Mesenteric fat pad (tissue), 1 donor: Measurements from ENCODE around the gene TPK1. TPM values are rescaled to one million over a fixed set of nuclear protein-coding genes. Genes with fewer than 3 reads are reported as not detected.
"Not testable (repeated sequence)": the region's sequence is repeated elsewhere in the genome, so short reads cannot be mapped to it uniquely, and the experiment has no call there.

Experiments used
- DNase-seq: peaks from one replicate; pipeline ENCODE4 v3.0.0-alpha.2; 2020; ENCODE audit warnings: low spot score
- total RNA-seq: library from RNA; stranded (reverse); fragmentation: NEBNext Ultra II Directional; extraction: Animal tissue kit (Norgen Biotek cat#: 25700); gene quantifications from one replicate; pipeline ENCODE4 v1.2.1, GENCODE V29; 2021
- donor health status: DM: yes; HTN: yes; CAD: no.

TPK1 gene
- total RNA-seq, 1 donor from 2014 or later = 8.7 TPM

DNA sequence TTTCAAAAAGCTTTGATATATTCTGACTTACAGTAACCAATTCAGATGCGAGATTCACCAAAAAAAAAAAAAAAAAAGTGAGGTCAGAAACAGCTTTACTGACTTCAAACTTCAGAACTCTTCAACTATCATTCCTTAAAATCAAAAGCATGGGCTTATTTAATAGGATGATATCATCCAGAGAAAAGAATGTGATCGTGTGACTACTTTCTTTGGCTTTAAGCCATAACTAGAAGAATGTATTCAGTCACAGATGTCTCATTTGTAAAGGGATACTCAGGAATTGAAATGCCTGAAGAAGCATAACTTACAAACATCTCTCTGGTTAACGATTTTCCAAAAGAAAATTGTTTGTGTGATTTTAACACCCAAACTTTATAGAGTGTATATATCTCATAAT, 11.5 kb downstream of the TPK1 start:
- DNase-seq = no peak

DNA sequence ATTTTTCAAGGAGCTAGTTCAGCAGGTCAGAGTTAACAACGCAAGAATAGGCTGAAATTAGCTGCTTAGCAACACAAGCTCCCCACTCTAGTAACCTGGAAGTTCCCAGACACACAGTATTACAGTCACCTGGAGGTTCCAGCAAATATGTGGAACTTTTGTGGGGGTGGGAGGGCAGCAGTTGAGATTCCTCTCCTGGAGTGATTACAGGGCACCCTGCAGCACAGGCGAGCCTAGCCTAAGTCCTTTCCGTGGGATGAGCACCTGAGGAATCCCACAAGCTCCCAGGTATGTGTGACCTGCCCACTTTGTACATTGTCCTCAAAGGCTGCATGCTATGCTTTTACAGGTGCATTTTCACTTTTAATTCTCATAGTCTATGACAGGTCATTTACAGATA, 13.6 kb downstream of the TPK1 start:
- no peak for DNase-seq

DNA sequence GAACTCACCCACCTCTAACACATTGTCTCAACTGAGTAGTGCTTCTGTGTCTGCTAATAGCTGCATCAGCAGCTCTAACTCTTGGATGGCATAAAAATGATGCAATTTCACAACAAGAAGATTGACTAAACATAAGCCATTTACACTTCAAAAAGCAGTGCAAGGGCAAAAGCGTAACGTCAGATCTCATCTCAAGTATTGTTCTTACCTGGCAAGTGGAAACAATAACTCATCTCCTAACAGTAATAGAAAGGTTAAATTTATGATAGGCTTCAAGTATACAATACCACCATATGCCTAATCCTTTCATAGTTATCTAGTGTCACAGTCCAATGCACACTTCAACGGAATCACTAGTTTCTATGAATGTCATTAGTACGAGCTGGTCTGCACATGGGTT, 14.8 kb downstream of the TPK1 start:
- DNase-seq = no peak

DNA sequence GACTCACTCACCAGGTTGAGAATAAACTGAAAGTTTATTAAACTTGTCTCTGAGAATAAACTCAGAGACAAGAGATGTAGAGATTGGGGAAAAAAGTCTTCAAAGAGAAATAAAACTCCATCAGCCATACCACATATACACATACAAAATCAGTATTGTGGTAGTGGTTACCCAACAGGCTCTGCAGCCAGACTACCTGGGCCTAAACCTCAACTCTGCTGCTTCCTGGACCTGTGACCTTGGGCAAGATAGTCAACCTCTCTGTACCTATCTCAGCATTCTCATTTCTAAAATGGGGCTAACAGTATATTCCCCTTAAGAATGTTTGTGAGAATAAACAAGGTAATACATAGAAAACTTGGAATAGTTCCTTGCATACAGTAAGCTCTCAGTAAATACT, 15.3 kb downstream of the TPK1 start:
- DNase-seq = no peak

DNA sequence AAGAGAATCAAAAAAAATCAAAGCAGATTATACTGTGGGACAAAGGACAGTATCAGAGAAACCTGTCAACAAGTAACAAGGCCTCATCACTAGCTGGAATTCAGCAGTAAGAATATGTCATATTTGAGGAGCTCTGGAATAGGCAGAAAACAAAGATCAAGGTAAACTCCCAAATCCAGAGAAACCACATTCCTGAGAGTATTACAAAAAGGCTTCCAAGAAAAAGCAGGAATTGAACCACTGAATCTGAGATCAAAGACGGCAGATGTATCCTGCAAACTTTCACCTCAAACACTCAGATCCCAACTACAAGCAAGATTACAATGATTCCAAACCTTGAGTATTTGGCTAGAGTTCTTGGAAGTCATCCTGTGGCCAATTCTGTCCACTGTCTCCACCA, 16.3 kb downstream of the TPK1 start:
- DNase-seq = no peak

DNA sequence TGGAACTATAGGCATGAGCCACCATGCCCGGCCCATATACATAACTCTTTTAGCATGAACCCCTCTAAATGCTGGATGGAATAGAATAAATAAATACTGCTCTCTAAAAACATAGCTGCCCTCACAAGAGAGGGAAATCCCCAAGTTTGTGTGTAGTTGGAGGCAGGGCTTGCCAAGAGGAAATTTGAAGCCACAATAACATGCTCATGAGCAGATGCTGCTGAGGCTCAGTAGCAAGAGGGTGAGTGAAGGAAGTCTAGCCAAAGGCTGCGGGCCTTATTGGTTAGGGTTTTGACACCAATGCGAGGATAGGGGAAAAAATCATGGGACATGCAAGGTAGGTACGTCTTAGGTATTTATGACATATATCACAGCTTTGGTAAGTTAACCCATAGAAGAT, 17.3 kb downstream of the TPK1 start:
- DNase-seq = no peak

DNA sequence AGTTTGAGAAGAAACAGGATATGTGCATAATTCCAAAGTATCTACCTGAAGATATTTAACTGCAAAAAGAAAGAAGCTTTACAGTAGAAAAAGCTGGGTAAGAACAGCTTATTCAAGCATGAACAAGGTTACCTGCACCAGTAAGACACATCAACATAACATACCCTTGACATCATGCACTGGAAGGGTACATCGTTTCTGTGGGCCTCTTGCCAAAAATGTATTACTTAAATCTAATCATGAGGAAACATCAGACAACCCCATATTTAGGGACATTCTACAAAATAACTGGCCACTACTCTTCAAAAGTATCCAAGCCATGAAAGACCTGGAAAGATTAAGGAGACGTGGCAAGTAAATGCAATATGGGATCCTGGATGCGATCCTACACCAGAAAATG, 18.9 kb downstream of the TPK1 start:
- no peak for DNase-seq

DNA sequence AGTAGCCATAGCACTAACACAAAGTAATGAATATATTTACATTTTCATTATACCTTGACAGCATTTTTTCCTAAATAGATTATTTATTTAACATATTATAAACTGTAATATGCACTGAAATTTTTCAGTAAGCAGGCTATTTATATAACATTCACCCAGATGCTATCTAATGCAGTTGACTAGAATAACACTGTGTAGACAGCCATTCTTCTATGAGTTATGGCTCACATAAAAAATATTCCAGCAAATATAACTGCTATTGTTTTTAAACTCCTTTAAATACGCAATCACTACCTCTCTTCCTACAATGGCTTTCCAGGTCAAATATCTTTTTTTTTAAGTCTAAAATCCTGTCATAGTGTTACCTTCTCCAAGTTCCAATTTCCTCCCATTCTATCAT, 21.6 kb downstream of the TPK1 start:
- no peak for DNase-seq

DNA sequence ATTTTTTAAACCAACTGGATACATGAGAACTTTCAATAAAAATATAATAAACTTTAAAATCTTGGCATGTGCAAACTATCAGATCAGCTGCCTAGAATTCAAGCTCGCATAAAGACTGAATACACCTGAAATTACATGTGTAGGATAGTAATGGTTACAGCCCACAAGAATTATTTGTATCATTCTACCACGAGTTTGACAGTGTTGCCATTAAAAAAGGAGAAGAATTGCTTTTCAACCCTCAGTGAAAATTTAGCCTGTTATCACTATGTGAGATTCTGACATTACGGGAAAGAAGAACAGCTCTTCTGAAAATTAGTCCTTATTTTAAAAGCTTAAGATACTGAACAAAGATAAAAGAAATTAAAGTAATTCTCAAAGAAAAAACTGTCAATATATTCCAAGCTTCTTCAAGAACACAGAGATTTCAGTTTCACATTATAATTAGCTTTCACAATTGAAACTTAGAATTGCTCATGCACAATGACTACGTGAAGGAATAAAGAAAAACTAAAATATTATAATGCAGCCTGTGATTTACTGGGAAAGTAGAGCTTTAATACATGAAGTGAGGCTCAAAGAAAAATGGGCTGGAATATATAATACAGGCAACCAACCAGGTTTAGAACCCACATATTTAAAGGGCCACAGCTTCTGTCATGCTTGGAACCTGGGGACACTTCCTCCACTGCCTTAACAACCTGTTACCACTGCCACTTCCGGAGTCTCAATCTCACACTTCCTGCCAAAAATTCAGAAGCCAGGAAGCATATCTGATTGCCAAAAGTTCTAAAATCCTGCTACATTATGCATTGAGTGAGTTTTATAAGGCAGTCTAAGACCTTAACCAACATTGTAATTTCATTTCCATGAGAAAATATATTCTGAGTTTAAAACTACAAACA, 23.2 kb downstream of the TPK1 start:
- no peak for DNase-seq

DNA sequence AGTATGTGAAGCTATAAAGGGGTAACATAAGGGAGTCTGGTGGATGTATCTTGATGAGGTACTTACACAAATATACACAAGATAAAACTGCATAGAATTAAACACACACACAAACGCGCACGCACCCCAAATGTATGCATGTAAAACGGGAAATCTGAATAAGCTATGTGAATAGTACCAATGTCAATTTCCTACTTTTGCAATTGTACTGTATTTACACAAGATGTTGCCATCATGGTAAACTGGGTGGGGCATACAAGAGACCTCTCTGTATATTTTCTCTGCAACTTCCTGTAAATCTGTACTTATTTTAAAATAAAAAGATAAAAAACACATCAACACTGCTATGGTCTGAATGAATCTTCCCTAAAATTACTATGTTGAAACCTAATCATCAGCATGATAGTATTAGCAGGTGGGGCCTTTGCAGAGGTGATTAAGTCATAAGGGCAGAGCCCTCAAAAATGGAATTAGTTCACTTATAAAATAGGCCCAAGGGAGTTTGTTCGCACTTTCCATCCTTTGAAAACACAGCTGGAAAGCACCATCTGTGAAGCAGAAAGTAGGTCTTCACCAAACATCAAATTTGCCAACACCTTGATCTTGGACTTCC, 30.1 kb downstream of the TPK1 start:
- DNase-seq = no peak

DNA sequence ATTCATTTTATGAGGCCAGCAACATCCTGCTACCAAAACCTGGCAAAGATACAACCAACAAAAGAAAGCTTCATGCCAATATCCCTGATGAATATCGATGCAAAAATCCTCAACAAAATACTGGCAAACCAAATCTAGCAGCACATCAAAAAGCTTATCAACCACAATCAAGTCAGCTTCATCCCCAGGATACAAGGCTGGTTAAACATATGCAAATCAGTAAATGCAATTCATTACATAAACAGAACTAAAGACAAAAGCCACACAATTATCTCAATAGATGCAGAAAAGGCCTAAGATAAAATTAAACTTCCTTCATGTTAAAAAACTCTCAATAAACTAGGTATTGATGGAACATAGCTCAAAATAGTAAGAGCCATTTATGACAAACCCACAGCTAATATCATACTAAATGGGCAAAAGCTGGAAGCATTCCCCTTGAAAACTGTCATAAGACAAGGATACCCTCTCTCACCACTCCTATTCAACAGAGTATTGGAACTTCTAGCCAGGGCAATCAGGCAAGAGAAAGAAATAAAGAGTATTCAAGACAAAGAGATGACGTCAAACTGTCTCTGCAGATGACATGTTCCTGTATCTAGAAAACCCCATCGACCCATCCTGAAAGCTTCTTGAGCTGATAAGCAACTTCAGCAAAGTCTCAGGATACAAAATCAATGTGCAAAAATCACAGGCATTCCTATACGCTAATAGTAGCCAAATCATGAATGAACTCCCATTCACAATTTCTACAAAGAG, 35.0 kb downstream of the TPK1 start:
- DNase-seq = not testable (repeated sequence)

DNA sequence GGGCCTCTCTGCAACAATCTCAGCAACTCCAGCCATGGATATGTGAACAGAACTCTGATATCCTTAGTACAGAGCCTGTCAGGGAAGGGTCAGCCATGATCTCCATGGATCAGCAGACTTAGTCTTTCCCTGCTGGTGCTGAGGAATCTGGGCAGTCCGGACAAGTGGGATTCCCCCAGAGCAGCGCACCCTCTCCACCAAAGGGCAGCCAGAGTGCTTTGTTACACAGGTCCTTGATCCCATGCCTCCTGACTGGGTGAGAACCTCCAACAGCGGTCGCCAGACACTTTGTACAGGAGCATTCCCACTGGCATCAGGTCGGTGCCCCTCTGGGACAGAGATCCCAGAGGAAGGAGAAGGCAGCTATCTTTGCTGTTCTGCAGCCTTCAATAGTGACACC, 38.9 kb downstream of the TPK1 start:
- DNase-seq = no peak

DNA sequence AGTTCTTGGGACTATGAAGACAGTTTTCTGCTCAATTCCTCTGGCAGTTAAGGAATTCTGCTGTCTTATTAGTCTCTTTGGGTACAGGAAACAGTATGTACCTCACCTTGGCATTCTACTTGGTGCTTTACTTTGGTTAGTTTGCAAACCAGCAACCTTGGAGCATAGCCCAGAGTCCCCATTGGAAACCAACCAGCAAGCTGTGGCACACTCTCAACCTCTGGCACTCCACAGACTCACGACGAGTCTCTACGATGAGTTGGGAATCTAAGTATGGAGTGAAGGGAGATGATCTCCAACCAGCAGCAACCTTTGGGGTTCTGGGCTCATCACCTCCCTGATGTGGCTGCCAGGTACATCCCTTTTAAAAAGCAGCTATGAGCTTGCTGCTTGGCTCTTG, 43.8 kb downstream of the TPK1 start:
- DNase-seq = no peak

DNA sequence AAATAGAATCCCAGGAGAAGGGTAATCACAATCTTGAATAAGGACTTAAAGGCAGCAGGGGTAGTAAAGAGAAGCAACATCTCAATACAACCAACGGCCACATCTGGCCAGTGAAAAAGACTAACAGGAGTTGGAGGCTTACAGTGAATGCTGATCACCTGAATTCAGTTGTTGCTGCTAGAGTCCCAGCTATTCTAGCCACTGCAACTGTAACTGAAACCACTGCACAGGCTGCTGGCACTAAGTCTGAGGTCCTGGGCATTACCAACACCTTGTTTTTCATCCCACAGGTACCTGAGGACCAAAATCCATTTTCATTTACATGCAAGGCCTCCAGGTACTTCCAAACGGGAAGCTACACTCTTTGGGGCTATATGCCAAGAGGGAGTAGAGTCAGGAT, 44.4 kb downstream of the TPK1 start:
- DNase-seq = no peak

DNA sequence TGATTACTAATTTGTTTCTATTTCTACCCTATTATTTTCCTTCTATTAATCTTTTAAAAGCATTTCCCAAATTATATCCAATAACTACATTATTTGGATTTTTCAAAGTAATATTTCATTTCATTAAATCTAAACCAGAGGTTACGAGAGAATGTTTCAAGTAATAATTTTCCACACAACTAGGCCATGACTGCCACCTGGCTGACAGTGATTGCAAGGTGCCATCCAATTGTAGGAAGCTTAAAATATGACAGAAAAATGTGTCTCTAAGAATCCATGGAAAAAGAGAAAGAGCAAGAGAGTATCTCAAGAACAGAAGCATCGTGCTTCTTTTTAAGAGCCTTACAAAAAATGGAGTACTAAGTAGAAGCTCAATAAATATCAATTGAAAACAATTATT, 48.7 kb downstream of the TPK1 start:
- DNase-seq = no peak

DNA sequence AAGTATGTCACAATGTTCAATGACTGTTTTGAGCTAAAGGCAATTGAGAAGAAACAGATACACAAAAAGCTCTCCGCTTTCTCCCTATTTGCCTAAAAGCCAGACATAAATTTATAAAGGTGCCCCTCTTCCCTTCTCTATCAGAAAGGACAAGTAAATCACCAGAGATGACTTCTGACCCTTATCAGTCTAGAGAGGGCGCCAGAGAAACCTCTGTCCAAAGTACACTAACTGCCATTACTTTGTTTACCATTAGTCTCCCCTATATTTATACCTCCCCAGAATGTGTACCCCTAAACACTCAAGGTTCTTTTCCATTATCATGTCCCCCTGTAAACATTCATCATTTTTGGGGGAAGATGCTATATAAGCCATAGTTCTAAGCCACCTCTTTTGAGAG, 49.3 kb downstream of the TPK1 start:
- DNase-seq = no peak

DNA sequence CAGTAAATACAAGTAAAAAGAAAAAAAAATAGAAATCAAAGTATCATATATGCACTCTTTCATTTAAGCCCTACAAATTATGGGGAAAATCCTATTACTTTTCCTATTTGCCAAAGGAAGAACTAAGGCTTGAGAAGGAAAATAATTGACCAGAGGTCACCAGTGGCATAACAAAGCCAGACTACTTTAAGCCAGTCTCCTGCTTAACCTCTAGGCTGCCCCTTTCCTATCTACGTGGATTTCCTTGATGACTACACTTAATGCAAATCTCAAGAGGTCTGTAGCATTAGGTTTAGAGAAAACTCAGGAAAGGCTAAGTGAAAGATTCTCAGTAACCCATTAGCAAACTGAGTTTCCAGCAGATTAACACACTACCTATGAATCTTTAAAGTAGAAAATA, 49.8 kb downstream of the TPK1 start:
- no peak for DNase-seq

DNA sequence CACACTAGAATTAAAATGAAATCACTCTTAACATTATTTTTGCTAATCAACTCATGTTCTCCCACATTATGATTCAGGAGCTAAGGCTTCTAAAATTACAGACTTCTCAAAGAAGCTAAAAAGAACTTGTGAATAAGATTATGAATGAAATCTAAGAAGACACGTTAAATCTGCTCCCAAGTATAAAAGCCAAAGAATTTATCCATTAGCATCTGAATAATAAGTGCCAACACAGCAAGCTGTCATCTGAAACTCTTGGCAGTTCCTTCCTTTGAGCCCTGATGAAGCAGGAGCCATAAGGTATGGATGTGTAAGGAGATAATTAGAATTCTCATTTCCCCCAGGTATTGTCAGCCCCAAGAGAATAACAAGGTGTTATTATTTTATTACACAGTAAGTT, 50.3 kb downstream of the TPK1 start:
- DNase-seq = no peak

DNA sequence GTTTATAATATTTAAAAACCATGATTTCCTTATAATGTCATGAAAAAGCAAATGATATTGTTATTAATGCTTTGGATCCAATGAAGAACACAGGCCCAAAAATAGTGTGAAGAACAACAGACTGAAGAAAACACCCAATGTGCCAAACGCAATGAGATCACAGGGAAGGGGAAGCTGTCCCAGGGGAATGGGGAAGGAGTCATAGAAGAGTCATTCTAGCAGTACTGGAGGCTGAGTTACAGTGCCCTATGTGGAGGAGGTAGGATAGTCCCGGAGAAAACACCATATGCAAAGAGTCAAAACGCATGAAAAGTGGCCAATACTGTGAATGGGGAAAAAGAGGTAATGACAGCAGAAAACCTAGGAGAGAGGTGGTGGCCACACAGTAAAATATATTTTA, 50.9 kb downstream of the TPK1 start:
- DNase-seq = no peak

DNA sequence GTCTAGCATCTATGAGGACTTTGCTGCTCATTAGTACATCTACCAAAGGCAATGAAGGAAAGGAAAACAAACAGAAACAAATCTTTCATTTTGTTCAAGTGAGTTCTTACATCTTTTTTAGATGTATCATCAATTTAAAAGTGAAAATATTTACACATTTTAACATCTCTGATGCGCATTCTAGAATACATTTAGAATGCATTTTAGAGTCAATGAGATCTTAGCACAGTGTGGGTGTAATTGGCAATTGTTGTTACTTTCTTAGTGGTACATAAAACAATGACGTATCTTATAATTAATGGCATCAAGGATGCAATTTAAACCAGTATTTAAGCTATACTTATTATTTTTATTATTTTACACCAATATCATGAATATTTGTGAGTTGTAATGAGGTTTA, 51.4 kb downstream of the TPK1 start:
- DNase-seq = no peak

DNA sequence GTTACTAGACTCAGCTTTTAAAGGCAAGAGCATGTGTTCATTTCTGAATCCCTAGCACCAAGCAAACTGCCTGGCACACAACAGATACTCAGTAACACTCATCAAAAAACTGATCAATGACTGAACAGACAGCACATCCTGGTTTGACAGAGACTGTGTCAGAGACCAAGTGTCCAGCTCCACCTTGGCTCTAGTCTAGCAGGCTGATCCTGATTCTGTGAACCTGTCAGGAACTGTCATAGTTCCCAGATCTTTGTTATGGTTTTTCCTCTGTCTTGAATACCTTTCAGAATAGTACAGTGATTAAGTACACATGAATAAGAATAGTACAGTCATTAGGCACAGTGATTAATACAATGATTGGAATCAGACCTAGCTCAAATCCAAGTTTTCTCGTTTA, 53.0 kb downstream of the TPK1 start:
- no peak for DNase-seq

DNA sequence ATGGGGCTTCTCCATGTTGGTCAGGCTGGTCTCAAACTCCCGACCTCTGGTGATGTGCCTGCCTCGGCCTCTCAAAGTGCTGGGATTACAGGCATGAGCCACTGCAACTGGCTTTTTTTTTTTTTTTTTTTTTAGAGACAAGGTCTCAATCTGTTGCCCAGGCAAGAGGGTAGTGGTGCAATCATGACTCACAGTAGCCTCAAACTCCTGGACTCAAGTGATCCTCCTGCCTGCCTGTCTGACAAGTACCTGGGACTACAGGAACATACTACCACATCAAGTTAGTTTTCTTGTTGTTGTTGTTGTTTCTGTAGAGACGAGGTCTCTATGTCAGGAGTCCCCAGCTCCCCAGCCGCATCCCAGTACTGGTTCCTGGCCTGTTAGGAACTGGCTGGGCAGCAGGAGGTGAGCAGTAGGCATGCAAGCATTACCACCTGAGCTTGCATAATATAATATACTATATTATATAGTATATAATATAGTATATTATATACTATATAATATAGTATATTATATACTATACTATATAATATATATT, 55.7 kb downstream of the TPK1 start:
- no peak for DNase-seq
